Measurements from ENCODE around the gene NDUFA5.

DNA sequence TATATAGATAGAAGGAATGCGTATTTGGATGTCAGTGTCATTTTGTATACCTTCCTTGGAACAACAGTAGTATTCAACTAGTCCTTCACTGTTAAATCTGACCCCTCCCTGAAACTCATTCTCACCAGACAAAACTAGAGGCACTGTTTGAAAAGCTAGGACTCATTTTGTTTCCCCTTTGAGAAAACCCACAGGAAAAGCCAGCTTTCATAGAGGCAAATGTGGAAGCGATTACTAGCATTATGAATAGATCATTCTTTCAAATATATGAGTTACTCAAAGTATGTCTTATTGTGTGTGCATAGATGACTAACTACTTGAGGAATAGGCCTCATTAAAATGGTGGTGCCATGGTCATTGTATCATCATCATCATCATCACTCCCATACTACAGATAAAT lies 42.1 kb upstream of the NDUFA5 start:
- TF ChIP-seq CTCF (IDR thresholded peaks at IDR 0.05) = no peak
- no peak for TF ChIP-seq EP300 (IDR thresholded peaks at IDR 0.05)

Data from ovary (tissue), 3 donors.